Measurements from ENCODE around the gene PIANP. TPM values are rescaled to one million over a fixed set of nuclear protein-coding genes. Genes with fewer than 3 reads are reported as not detected.

PIANP gene
- total and polyA plus RNA-seq, 5 donors = 0.18 to 0.99 (median 0.55) TPM; not detected in 1

Other genes with a start within 250 kb of the PIANP start
- gene TAPBPL, start 248.8 kb downstream of the PIANP start, total RNA-seq = 10 to 100 TPM; 14.2 to 19.5 (median 17.1) TPM
- gene TAPBPL, start 248.8 kb downstream of the PIANP start, polyA plus RNA-seq = 17.2 TPM
- 1 to 10 TPM; 3.6 to 9.0 (median 6.1) TPM for gene VAMP1, start 230.1 kb downstream of the PIANP start, total RNA-seq
- 4.7 TPM for gene VAMP1, start 230.1 kb downstream of the PIANP start, polyA plus RNA-seq
- gene MRPL51, start 207.6 kb downstream of the PIANP start, total RNA-seq = 100 to 1,000 TPM; 192 to 233 (median 213) TPM
- gene MRPL51, start 207.6 kb downstream of the PIANP start, polyA plus RNA-seq = 180 TPM
- gene NCAPD2, start 206.7 kb downstream of the PIANP start, total RNA-seq = 10 to 100 TPM; 13.5 to 16.8 (median 14.6) TPM
- 5.7 TPM for gene NCAPD2, start 206.7 kb downstream of the PIANP start, polyA plus RNA-seq
- gene GAPDH, start 166.3 kb downstream of the PIANP start, total RNA-seq = 1,000 to 10,000 TPM; 3,735 to 4,618 (median 3,904) TPM
- 4,983 TPM for gene GAPDH, start 166.3 kb downstream of the PIANP start, polyA plus RNA-seq
- gene IFFO1, start 144.8 kb downstream of the PIANP start, total RNA-seq = 10 to 100 TPM; 15.1 to 23.6 (median 19.1) TPM
- 15.7 TPM for gene IFFO1, start 144.8 kb downstream of the PIANP start, polyA plus RNA-seq
- 10 to 100 TPM; 15.1 to 27.5 (median 16.5) TPM for gene NOP2, start 132.5 kb downstream of the PIANP start, total RNA-seq
- gene NOP2, start 132.5 kb downstream of the PIANP start, polyA plus RNA-seq = 9.6 TPM
- gene CHD4, start 93.4 kb downstream of the PIANP start, total RNA-seq = 100 to 1,000 TPM; 138 to 165 (median 153) TPM
- 142 TPM for gene CHD4, start 93.4 kb downstream of the PIANP start, polyA plus RNA-seq
- gene LPAR5, start 64.9 kb downstream of the PIANP start, total RNA-seq = 1 to 10 TPM; 1.1 to 2.6 (median 2.0) TPM
- 0.86 TPM for gene LPAR5, start 64.9 kb downstream of the PIANP start, polyA plus RNA-seq
- gene ACRBP, start 53.4 kb downstream of the PIANP start, total RNA-seq = 1 to 10 TPM; 1.0 to 2.1 (median 1.1) TPM
- gene ACRBP, start 53.4 kb downstream of the PIANP start, polyA plus RNA-seq = 0.50 TPM
- gene ING4, start 37.7 kb downstream of the PIANP start, total RNA-seq = 10 to 100 TPM; 18.3 to 31.2 (median 30.2) TPM
- 27.0 TPM for gene ING4, start 37.7 kb downstream of the PIANP start, polyA plus RNA-seq
- 10 to 100 TPM; 32.9 to 35.0 (median 33.8) TPM for gene ZNF384, start 11.4 kb downstream of the PIANP start, total RNA-seq
- gene ZNF384, start 11.4 kb downstream of the PIANP start, polyA plus RNA-seq = 23.5 TPM
- gene COPS7A, start 23.2 kb upstream of the PIANP start, total RNA-seq = 10 to 100 TPM; 60.3 to 71.0 (median 65.9) TPM
- 71.8 TPM for gene COPS7A, start 23.2 kb upstream of the PIANP start, polyA plus RNA-seq
- 100 to 1,000 TPM; 123 to 135 (median 130) TPM for gene MLF2, start 52.3 kb upstream of the PIANP start, total RNA-seq
- gene MLF2, start 52.3 kb upstream of the PIANP start, polyA plus RNA-seq = 146 TPM
- gene PTMS, start 65.5 kb upstream of the PIANP start, total RNA-seq = 100 to 1,000 TPM; 116 to 161 (median 149) TPM
- 244 TPM for gene PTMS, start 65.5 kb upstream of the PIANP start, polyA plus RNA-seq
- 1 to 10 TPM in 2 of 4 donors, under 1 TPM in 2; 0.28 to 1.1 (median 0.76) TPM for gene LAG3, start 71.7 kb upstream of the PIANP start, total RNA-seq
- 0.57 TPM for gene LAG3, start 71.7 kb upstream of the PIANP start, polyA plus RNA-seq
- gene CD4, start 88.7 kb upstream of the PIANP start, total RNA-seq = 10 to 100 TPM; 11.4 to 15.4 (median 13.7) TPM
- 2.5 TPM for gene CD4, start 88.7 kb upstream of the PIANP start, polyA plus RNA-seq
- 10 to 100 TPM in 1 of 4 donors, 1 to 10 TPM in 3; 6.8 to 10.9 (median 8.3) TPM for gene GPR162, start 121.0 kb upstream of the PIANP start, total RNA-seq
- 6.8 TPM for gene GPR162, start 121.0 kb upstream of the PIANP start, polyA plus RNA-seq
- gene P3H3, start 127.6 kb upstream of the PIANP start, total RNA-seq = 10 to 100 TPM; 15.8 to 25.6 (median 21.1) TPM
- 17.7 TPM for gene P3H3, start 127.6 kb upstream of the PIANP start, polyA plus RNA-seq
- 1 to 10 TPM; 2.9 to 7.8 (median 4.0) TPM for gene GNB3, start 140.1 kb upstream of the PIANP start, total RNA-seq
- gene GNB3, start 140.1 kb upstream of the PIANP start, polyA plus RNA-seq = 3.1 TPM
- gene CDCA3, start 150.5 kb upstream of the PIANP start, total RNA-seq = 1 to 10 TPM in 3 of 4 donors, not detected in 1; 1.2 to 1.8 (median 1.2) TPM
- 0.50 TPM for gene CDCA3, start 150.5 kb upstream of the PIANP start, polyA plus RNA-seq
- gene USP5, start 151.3 kb upstream of the PIANP start, total RNA-seq = 10 to 100 TPM; 59.2 to 74.6 (median 71.0) TPM
- 29.4 TPM for gene USP5, start 151.3 kb upstream of the PIANP start, polyA plus RNA-seq
- gene TPI1, start 166.7 kb upstream of the PIANP start, total RNA-seq = 100 to 1,000 TPM; 707 to 793 (median 721) TPM
- 872 TPM for gene TPI1, start 166.7 kb upstream of the PIANP start, polyA plus RNA-seq
- gene SPSB2, start 172.5 kb upstream of the PIANP start, total RNA-seq = 1 to 10 TPM; 2.5 to 4.2 (median 3.5) TPM
- 4.6 TPM for gene SPSB2, start 172.5 kb upstream of the PIANP start, polyA plus RNA-seq
- 10 to 100 TPM; 11.4 to 13.9 (median 12.1) TPM for gene LRRC23, start 204.0 kb upstream of the PIANP start, total RNA-seq
- gene LRRC23, start 204.0 kb upstream of the PIANP start, polyA plus RNA-seq = 15.0 TPM
- gene ENO2, start 213.8 kb upstream of the PIANP start, total RNA-seq = 10 to 100 TPM; 29.6 to 42.1 (median 35.8) TPM
- gene ENO2, start 213.8 kb upstream of the PIANP start, polyA plus RNA-seq = 17.8 TPM
- 10 to 100 TPM; 85.3 to 89.3 (median 88.6) TPM for gene ATN1, start 227.1 kb upstream of the PIANP start, total RNA-seq
- 70.1 TPM for gene ATN1, start 227.1 kb upstream of the PIANP start, polyA plus RNA-seq
- not detected for gene RNU7-1, start 243.0 kb upstream of the PIANP start, total RNA-seq
- gene RNU7-1, start 243.0 kb upstream of the PIANP start, polyA plus RNA-seq = not detected
- gene C12orf57, start 243.2 kb upstream of the PIANP start, total RNA-seq = 100 to 1,000 TPM; 262 to 339 (median 272) TPM
- 441 TPM for gene C12orf57, start 243.2 kb upstream of the PIANP start, polyA plus RNA-seq

All from right cardiac atrium (tissue), 5 donors.